ENCODE results near the gene CDH13.

Gene CDH13

DNA sequence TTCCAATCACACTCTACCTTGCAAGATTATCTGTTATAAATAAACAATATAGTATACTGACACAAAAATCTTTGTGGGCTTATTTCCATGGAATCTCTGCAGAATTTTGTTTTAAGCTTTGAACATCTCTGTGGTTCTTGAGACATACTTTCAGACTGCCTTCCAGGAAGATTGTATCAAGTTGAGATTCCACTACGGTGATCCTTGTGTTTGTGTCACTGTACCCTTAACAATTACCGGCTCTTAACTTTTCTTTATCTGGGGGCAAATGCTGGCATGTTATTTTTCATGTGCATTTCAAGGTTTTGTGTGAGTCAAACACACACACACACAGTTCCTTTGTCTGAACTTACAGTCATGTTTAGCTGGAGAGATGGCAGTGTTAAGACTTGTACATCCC, 708.3 kb downstream of the CDH13 start:
- no peaks in the 10 kb centered on the region for H3K4me1 Mint-ChIP-seq (ENCODE audit: low read depth)
- H3K9me3 Mint-ChIP-seq, result no peaks in the 10 kb centered on the region
- no peak overlapping the region for H3K4me3 Mint-ChIP-seq
- no peaks in the 10 kb centered on the region for H3K27me3 Mint-ChIP-seq (ENCODE audit: low read depth)
- no peaks in the 10 kb centered on the region for H3K36me3 Mint-ChIP-seq (ENCODE audit: low read depth)
- no peak overlapping the region for H3K27ac Mint-ChIP-seq

DNA sequence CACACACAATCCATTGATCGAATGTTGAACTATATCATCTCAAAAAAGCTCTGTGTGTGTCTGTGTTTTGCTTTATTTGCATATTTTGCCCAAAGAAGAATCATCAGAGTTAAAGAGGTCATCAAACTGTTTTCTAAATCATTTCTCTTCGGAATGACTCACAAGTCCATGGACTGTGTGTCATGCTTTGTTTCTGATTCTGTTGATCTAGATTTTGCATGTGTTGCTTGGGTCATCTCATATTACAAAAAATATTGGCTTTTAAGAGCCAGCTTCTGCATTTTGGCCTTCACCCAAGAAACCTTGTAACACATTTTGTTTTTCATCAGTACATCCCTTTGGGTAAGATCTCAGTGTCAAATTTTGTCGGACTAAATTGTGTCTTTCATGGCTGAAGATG, 709.8 kb downstream of the CDH13 start:
- H3K27me3 Mint-ChIP-seq (ENCODE audit: low read depth), result no peaks in the 10 kb centered on the region

DNA sequence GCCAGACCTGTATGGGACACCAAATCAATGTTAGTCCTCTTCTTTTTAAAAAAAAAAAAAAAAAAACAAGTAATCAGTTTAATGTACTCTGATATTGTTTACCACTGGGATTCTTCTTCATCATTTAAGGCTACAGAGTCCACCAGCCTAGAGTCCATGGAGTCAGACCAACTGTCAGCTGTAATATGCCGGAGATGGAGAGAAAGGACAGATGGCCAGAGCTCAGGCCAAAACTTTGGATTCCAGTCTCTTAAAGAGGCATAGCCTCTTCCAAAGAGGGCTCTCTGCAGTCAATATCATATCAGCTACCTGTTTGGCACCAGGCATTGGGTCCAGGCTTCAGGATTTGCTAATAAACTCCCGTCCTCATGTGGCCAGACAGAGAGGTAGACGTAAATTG, 711.4 kb downstream of the CDH13 start:
- Mint-ChIP-seq H3K9me3 (no peaks in the 10 kb centered on the region), H3K36me3 (ENCODE audit: low read depth) (no peaks in the 10 kb centered on the region), H3K4me1 (ENCODE audit: low read depth) (no peaks in the 10 kb centered on the region), H3K4me3 (no peak overlapping the region), H3K27ac (no peak overlapping the region), H3K27me3 (ENCODE audit: low read depth) (no peaks in the 10 kb centered on the region)

More for the DNA sequence above, 709.8 kb downstream of the CDH13 start:
- Mint-ChIP-seq H3K9me3 (no peaks in the 10 kb centered on the region), H3K36me3 (ENCODE audit: low read depth) (no peaks in the 10 kb centered on the region), H3K4me3 (no peak overlapping the region), H3K4me1 (ENCODE audit: low read depth) (no peaks in the 10 kb centered on the region), H3K27ac (no peak overlapping the region)

DNA sequence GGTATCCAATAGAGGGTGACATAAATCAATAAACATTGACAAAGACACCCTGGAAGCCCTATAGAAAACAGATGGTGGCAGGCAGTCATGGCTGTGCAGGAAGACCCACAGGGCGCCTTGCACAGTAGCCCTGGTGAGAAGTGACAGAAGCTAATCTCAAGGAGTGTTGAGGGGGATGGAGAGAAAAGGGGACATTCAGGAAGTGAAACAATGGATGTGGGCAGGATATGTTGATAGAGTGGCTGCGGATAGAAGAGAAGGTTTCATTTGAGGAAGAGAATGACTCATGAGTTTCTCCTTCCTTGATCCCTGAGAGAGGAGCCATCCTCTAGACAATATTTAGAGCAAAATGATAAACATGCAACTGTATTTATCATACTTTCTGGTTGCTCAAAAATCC, 712.2 kb downstream of the CDH13 start:
- no peaks in the 10 kb centered on the region for H3K36me3 Mint-ChIP-seq (ENCODE audit: low read depth)
- H3K9me3 Mint-ChIP-seq, result no peaks in the 10 kb centered on the region
- H3K4me3 Mint-ChIP-seq, result no peak overlapping the region
- no peak overlapping the region for H3K27ac Mint-ChIP-seq
- H3K27me3 Mint-ChIP-seq (ENCODE audit: low read depth), result no peaks in the 10 kb centered on the region
- no peaks in the 10 kb centered on the region for H3K4me1 Mint-ChIP-seq (ENCODE audit: low read depth)

DNA sequence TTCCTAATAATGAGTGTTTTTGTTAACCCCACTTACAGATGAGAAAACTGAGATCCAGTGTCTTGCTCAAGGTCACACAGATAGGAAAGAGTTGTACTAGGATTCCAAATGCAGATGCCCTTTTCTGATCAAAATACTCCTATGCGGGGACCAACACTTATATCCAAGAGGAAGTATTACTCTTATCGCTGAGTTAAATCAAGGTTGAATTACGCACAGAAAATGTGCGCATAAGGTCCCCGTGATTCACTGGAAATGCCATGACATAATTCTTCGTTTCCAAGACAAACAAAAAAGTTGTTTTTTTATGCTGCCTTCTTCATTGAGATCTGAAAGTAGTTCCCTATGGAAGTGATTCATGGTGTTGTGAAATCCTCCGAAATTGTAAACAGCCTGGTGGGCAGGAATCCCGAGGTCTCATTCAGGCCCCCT, 717.2 kb downstream of the CDH13 start:
- no peaks in the 10 kb centered on the region for H3K4me1 Mint-ChIP-seq (ENCODE audit: low read depth)
- H3K9me3 Mint-ChIP-seq, result no peaks in the 10 kb centered on the region
- H3K4me3 Mint-ChIP-seq, result no peak overlapping the region

DNA sequence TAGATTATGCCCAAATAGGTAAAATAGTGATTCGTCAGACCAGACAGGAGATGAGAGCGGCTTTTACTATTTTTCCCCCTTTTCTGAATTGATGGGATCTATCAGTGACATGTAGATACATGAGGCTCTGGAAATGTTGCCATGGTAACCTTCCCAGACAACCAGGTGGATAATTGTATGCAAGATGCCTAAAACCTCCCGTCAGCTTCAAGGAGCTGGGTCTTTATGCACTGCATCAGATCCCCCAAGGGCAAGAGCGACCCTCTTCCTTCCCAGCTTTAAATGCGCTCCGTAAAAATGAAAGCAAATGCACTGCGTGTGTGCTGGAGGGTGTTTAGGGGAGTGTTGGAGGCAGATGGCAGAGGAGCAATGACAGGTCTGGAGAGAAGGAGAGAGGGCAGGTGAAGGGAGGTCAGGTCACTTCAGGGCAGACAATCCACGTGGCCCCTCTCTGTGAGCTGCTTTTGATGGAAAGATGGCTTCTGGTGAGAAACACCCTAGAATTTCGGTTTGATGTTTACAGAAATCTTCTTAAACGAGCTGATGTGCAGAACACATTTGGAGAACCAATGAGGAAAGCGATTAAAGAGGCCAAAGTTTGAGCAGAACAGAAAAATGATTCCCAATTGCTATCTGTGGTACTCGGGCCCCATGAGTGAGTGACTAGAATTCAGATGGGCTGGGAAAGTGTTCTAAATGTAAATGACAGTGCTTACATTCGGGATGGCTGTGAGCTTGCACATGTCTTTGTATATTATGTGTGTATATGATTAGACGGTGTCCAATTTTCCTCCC, 719.3 kb downstream of the CDH13 start:
- H3K9me3 Mint-ChIP-seq, result no peaks in the 10 kb centered on the region
- no peak overlapping the region for H3K27ac Mint-ChIP-seq
- H3K4me1 Mint-ChIP-seq (ENCODE audit: low read depth), result no peaks in the 10 kb centered on the region
- no peak overlapping the region for H3K4me3 Mint-ChIP-seq
- no peaks in the 10 kb centered on the region for H3K27me3 Mint-ChIP-seq (ENCODE audit: low read depth)
- no peaks in the 10 kb centered on the region for H3K36me3 Mint-ChIP-seq (ENCODE audit: low read depth)

More for the DNA sequence above, 717.2 kb downstream of the CDH13 start:
- Mint-ChIP-seq H3K27ac (no peak overlapping the region), H3K36me3 (ENCODE audit: low read depth) (no peaks in the 10 kb centered on the region), H3K27me3 (ENCODE audit: low read depth) (no peaks in the 10 kb centered on the region)

DNA sequence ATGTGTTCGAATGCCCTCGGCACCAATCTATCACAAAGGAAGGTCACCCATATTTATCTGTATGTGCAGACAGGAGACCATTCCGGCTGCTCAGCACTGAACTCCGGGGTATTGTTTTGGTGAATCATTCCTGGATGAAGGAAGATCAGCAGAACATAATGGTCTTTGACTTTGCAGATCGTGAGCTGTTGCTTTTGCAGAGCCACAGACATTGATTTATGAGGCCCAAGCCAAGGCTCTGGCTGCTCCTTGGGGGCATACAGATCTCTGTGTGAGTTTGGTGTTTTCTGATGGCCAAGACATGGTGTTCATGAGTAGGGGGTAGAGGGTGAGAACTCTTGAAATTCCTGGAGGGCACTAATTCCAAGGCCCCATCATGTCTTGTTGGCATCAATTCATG, 722.2 kb downstream of the CDH13 start:
- Mint-ChIP-seq H3K36me3 (ENCODE audit: low read depth) (no peaks in the 10 kb centered on the region), H3K27me3 (ENCODE audit: low read depth) (no peaks in the 10 kb centered on the region), H3K4me3 (no peak overlapping the region), H3K27ac (no peak overlapping the region), H3K4me1 (ENCODE audit: low read depth) (no peaks in the 10 kb centered on the region), H3K9me3 (no peaks in the 10 kb centered on the region)

DNA sequence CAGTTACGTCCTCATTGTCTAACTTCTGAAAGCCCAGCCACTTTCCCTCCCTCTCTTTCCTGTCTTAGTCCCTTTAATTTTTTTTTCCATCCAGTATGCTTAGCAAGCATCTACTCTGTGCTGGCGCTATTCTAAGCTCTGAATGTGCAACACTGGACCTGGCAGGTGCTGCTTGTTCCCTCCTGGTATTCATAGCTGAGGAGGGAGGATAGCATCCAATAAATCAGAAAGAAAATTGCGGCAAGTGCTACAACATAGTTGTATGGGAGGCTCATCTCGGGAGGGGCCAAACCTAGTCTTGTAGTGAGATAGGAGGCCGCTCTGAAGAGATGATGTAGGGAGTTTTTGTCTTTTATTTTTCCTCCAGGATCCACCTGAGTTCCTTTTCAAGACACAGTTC, 723.7 kb downstream of the CDH13 start:
- H3K27ac Mint-ChIP-seq, result no peak overlapping the region
- H3K36me3 Mint-ChIP-seq (ENCODE audit: low read depth), result no peaks in the 10 kb centered on the region
- no peaks in the 10 kb centered on the region for H3K4me1 Mint-ChIP-seq (ENCODE audit: low read depth)
- no peak overlapping the region for H3K4me3 Mint-ChIP-seq
- H3K27me3 Mint-ChIP-seq (ENCODE audit: low read depth), result no peaks in the 10 kb centered on the region
- H3K9me3 Mint-ChIP-seq, result no peaks in the 10 kb centered on the region

DNA sequence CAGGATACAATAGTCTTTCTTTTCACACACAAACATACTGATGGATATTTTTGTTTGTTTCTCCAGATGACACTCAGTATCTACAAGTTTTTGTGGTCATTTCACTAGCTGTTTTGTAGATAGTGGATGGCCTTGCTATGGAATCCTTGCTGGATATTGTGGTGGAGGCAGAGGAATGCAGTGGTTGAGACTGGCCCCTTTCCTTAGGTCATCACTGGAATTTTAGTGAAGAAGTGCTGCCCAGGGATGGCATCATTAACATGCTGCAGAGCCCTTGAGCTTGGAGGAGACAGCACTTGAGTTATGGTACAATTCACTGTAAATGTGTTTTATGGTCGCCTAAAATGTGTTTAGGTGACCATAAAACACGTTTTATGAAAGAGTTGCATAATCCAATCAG, 725.1 kb downstream of the CDH13 start:
- Mint-ChIP-seq H3K27ac (no peak overlapping the region), H3K9me3 (no peaks in the 10 kb centered on the region), H3K27me3 (ENCODE audit: low read depth) (no peaks in the 10 kb centered on the region), H3K4me1 (ENCODE audit: low read depth) (no peaks in the 10 kb centered on the region), H3K36me3 (ENCODE audit: low read depth) (no peaks in the 10 kb centered on the region), H3K4me3 (no peak overlapping the region)

DNA sequence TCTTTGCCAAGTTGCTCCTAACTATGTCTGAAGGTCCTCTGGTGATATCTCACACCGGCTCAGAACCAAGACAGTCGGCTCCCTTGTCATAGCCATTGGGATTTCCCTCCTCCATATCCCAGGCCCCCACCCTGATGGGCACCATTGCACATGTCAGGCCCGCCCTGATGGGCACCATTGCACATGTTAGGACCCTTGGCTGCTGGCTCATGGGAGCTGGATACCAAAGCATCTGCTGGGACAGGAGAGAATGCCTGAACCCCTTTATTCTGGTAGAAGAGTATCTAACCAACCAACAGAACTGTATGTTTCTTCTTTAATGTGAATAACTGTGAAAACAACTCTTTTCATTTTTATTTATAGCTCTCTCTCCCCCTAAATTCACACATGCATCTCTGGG, 726.5 kb downstream of the CDH13 start:
- no peak overlapping the region for H3K27ac Mint-ChIP-seq
- H3K4me3 Mint-ChIP-seq, result no peak overlapping the region
- H3K27me3 Mint-ChIP-seq (ENCODE audit: low read depth), result no peaks in the 10 kb centered on the region
- H3K36me3 Mint-ChIP-seq (ENCODE audit: low read depth), result no peaks in the 10 kb centered on the region
- no peaks in the 10 kb centered on the region for H3K4me1 Mint-ChIP-seq (ENCODE audit: low read depth)
- H3K9me3 Mint-ChIP-seq, result no peaks in the 10 kb centered on the region

DNA sequence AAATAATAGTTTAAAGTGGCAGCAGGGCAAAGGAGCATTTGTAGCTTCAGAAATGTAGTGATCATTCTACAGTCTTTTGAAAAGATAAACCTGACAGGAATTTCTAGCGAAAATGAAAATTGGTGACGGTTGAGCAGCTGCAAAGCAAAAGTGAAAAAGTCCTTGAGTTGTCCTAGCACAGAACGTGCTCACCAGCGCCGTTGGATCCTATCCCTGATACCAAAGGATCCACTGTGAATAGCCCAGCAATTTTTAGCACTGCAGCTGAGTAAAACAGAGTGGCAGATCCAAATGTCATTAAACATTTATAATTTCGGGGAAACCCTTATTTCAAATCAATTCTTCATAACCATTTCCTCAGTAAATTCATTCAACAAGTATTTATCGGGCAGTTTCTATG, 727.2 kb downstream of the CDH13 start:
- Mint-ChIP-seq H3K36me3 (ENCODE audit: low read depth) (no peaks in the 10 kb centered on the region), H3K27ac (no peak overlapping the region), H3K4me1 (ENCODE audit: low read depth) (no peaks in the 10 kb centered on the region), H3K27me3 (ENCODE audit: low read depth) (no peaks in the 10 kb centered on the region), H3K4me3 (no peak overlapping the region), H3K9me3 (no peaks in the 10 kb centered on the region)

DNA sequence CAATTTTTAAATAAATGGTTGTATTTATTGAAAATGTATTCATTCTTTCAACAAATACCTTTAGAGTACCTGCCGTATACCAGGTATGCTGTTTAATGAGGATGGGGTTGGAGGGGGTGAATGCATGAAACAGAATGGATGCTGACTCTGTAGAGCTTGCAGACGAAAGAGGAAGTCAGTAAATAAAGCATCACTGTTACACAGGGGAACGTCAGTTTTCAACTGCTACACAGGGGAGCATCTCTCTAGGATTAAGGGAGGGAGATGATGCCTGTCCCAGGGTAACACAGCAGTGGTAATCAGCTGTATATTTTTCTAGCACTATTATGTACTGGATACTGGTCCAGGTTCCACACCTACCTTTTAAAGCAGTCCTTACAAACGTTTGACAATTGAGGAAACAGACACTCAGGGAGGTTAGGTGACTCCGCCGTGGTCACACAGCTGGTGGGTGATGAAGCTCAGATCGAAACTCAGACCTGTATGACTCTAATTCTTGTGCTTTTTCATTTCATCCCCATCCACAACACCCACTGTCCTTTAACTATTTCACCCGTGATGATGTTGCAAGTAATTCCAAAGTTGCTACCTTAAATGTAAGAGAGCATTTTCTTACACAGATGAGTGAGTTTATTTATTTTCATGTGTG, 728.9 kb downstream of the CDH13 start:
- H3K4me3 Mint-ChIP-seq, result no peak overlapping the region
- no peaks in the 10 kb centered on the region for H3K4me1 Mint-ChIP-seq (ENCODE audit: low read depth)
- H3K9me3 Mint-ChIP-seq, result no peaks in the 10 kb centered on the region
- no peaks in the 10 kb centered on the region for H3K36me3 Mint-ChIP-seq (ENCODE audit: low read depth)
- no peaks in the 10 kb centered on the region for H3K27me3 Mint-ChIP-seq (ENCODE audit: low read depth)
- H3K27ac Mint-ChIP-seq, result no peak overlapping the region

DNA sequence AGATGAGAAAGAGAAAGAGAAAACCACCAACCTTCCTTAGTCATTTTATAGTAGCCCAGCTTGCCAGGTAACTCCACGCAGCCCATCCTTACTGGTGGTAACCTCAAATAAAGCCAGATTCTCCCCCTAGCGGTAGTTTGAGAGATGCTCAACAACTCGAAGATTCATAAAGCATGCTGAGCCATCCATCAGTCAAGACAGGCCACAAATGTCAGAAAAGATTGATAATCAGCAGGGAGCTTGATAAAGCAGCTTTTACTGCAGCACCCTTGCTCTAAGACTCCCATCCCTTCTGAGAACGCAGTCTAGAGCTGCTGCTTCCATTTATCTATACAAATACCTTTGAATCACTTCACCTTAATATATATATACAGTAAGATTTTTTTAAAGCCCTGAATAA, 729.5 kb downstream of the CDH13 start:
- Mint-ChIP-seq H3K36me3 (ENCODE audit: low read depth) (no peaks in the 10 kb centered on the region), H3K27ac (no peak overlapping the region), H3K4me3 (no peak overlapping the region), H3K27me3 (ENCODE audit: low read depth) (no peaks in the 10 kb centered on the region), H3K9me3 (no peaks in the 10 kb centered on the region), H3K4me1 (ENCODE audit: low read depth) (no peaks in the 10 kb centered on the region)

DNA sequence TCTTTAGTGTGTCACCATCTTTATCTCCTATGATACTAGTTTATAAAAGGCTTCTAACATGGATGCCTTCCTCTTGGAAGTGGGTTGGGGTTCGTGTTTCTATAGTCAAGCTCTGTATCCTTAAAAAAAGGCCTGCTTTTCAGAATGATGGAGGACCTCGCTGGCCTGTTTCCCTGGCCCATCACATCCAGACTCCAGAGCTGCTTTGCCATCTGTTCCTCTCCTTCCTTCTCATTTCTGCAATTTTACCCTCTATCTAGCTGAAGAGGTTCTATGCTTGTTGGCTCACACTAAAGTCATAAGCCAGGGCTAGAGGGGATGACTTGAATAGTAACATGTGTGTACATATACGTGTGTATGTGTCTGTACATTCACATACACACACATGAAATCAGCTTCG, 730.2 kb downstream of the CDH13 start:
- Mint-ChIP-seq H3K36me3 (ENCODE audit: low read depth) (no peaks in the 10 kb centered on the region), H3K4me3 (no peak overlapping the region), H3K9me3 (no peaks in the 10 kb centered on the region), H3K27ac (no peak overlapping the region), H3K27me3 (ENCODE audit: low read depth) (no peaks in the 10 kb centered on the region), H3K4me1 (ENCODE audit: low read depth) (no peaks in the 10 kb centered on the region)

DNA sequence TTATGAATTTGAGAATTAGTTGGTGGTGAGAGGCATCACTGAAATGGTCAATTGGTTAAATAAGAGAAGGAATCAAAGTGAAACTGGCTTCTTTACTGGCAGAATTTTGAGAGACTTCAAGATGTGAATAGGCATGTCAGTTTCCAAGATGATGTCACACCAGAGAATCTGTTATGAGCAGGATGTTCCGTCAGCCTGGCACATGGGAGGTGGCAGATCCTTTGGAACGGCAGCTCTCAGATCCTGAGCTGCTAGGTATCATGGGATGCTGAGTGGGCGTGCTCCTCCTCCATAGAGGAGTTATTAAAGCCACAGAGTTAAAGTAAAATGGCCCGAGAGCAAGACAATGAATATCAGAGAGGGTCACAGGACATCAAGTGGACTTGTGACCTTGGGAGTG, 736.8 kb downstream of the CDH13 start:
- H3K4me3 Mint-ChIP-seq, result no peak overlapping the region

More for the DNA sequence above, 736.8 kb downstream of the CDH13 start:
- H3K27me3 Mint-ChIP-seq (ENCODE audit: low read depth), result no peaks in the 10 kb centered on the region
- H3K27ac Mint-ChIP-seq, result no peak overlapping the region
- no peaks in the 10 kb centered on the region for H3K36me3 Mint-ChIP-seq (ENCODE audit: low read depth)
- H3K9me3 Mint-ChIP-seq, result no peaks in the 10 kb centered on the region
- H3K4me1 Mint-ChIP-seq (ENCODE audit: low read depth), result no peaks in the 10 kb centered on the region
